K562 (cell line): ENCODE data around the gene ORMDL3. TPM values are rescaled to one million over a fixed set of nuclear protein-coding genes. Genes with fewer than 3 reads are reported as not detected.

Experiments used
- ATAC-seq: fragments of 200-7000 bp; cut with Tn5 transposase; 3 replicates; pipeline ENCODE4 v1.9.1; 2020; ENCODE audit warnings: moderate library complexity
- BruUV-seq: library from RNA; stranded (reverse); fragments of 400-500 nt; replicated peaks from 2 replicates; lab custom pipeline; 2021; lab: Mats Ljungman, UMichigan
- CTCF ChIA-PET: fragments of 300-600 bp; formaldehyde crosslinking; extraction: SDS; loops from one replicate; lab custom pipeline; 2021; ENCODE audit warnings: low intra/inter-chr PET ratio; lab: Yijun Ruan, JAX
- POLR2A ChIA-PET: fragments of 300-600, 350-650 bp; sonication (Branson Sonifier 250); formaldehyde crosslinking; extraction: SDS; loops from one replicate; lab custom pipeline; 2021; ENCODE audit warnings: antibody characterized with exemption, inconsistent platforms; lab: Yijun Ruan, JAX
- DNase-seq, 4 experiments: peaks; one replicate each; pipeline versions ENCODE4 v3.0.0 to v3.0.0-alpha.2; 2011 to 2018; ENCODE audit warnings: low spot score in 3 of 4, mixed read lengths in 3 of 4; ENCODE audit errors: extremely low read depth in 1 of 4
- FAIRE-seq: peaks from 2 replicates; lab custom pipeline; 2011; peaks lifted over from hg19 to GRCh38; lab: Jason Lieb, UNC
- H2AFZ ChIP-seq: 2 replicates; pipeline ENCODE4 v1.6.0; 2011; ENCODE audit warnings: low read depth, low read length, control low read depth, inconsistent platforms
- H3K27ac ChIP-seq: fragments of 200-600 bp; 3 replicates; pipeline ENCODE4 v1.8.0; 2011; ENCODE audit warnings: low read depth, mild to moderate bottlenecking, control low read depth, inconsistent platforms, low read length, moderate library complexity, mixed read lengths; ENCODE audit errors: extremely low read depth
- H3K27me3 ChIP-seq, 2 experiments: fragments of 300-600 bp in 1 of 2; 2 replicates in 1 of 2; 3 replicates in 1 of 2; pipeline versions ENCODE4 v1.6.0 to v1.8.0; 2011; ENCODE audit warnings: inconsistent platforms in 2 of 2, low read length in 2 of 2, mild to moderate bottlenecking in 1 of 2, mixed read lengths in 1 of 2, moderate library complexity in 1 of 2; ENCODE audit not compliant: control insufficient read depth in 2 of 2, insufficient read depth in 2 of 2
- H3K36me3 ChIP-seq: fragments of 300-600 bp; 3 replicates; pipeline ENCODE4 v1.8.0; 2011; ENCODE audit warnings: mild to moderate bottlenecking, low read length, inconsistent platforms; ENCODE audit not compliant: control insufficient read depth, insufficient read depth
- H3K4me1 ChIP-seq, 2 experiments: fragments of 200-600 bp in 1 of 2; replicated peaks in 1 of 2; 2 replicates in 1 of 2; 3 replicates in 1 of 2; pipeline versions ENCODE4 v1.5.1 to v1.8.0; 2011; ENCODE audit warnings: inconsistent platforms in 2 of 2, low read length in 2 of 2, mild to moderate bottlenecking in 1 of 2, mixed read lengths in 1 of 2, moderate library complexity in 1 of 2; ENCODE audit not compliant: control insufficient read depth in 2 of 2, insufficient read depth in 2 of 2
- H3K4me2 ChIP-seq: 2 replicates; pipeline ENCODE4 v1.6.1; 2011; ENCODE audit warnings: low read length, control low read depth, inconsistent platforms, mixed read lengths; ENCODE audit not compliant: insufficient read depth
- H3K4me3 ChIP-seq: fragments of 200-600 bp; sonication (generic), shearing (Covaris generic); 2 replicates; pipeline ENCODE4 v1.5.1; 2016; ENCODE audit warnings: control low read depth, inconsistent platforms
- H3K79me2 ChIP-seq: fragments of 200-600 bp; 3 replicates; pipeline ENCODE4 v1.8.0; 2011; ENCODE audit warnings: low read length, inconsistent platforms; ENCODE audit not compliant: control insufficient read depth, insufficient read depth
- H3K9ac ChIP-seq, 2 experiments: 2 replicates each; pipeline versions ENCODE4 v1.6.0 to v1.6.1; 2011; ENCODE audit warnings: low read depth in 2 of 2, low read length in 2 of 2, control low read depth in 1 of 2, inconsistent platforms in 1 of 2, mild to moderate bottlenecking in 1 of 2, mixed read lengths in 1 of 2; ENCODE audit not compliant: insufficient read depth in 1 of 2
- H3K9me1 ChIP-seq: one replicate; pipeline ENCODE4 v1.6.0; 2011; ENCODE audit warnings: inconsistent platforms, mild to moderate bottlenecking, low read length, moderate library complexity; ENCODE audit not compliant: control insufficient read depth, insufficient read depth
- H3K9me3 ChIP-seq: replicated peaks from 2 replicates; pipeline ENCODE4 v1.5.1; 2011; ENCODE audit warnings: low read depth, low read length, inconsistent platforms; ENCODE audit not compliant: control insufficient read depth, insufficient read depth
- H4K20me1 ChIP-seq: replicated peaks from 2 replicates; pipeline ENCODE4 v1.6.1; 2011; ENCODE audit warnings: low read length, inconsistent platforms, mixed read lengths; ENCODE audit not compliant: control insufficient read depth, insufficient read depth
- RFX1 ChIP-seq: fragments of 450-650 bp; IDR thresholded peaks from 2 replicates; pipeline ENCODE4 v1.6.1; 2016; ENCODE audit warnings: mild to moderate bottlenecking, moderate library complexity
- WGBS: fragments of 100-300 bp; shearing (Covaris generic); methylation state at CpG from one replicate; pipeline ENCODE4 v1.1.6; 2016; ENCODE audit warnings: low coverage, mixed read lengths; ENCODE audit not compliant: insufficient coverage; ENCODE audit errors: missing lambda C conversion rate; 5-methylcytosine and 5-hydroxymethylcytosine counted together
- in situ Hi-C: fragments of 300-500 bp; cut with MboI; formaldehyde crosslinking; loops from 4 replicates; pipeline ENCODE4 v1.15.0; 2018; ENCODE audit warnings: inconsistent platforms, mixed read lengths
- intact Hi-C: fragments of 100-400 bp; cut with micrococcal nuclease; formaldehyde crosslinking; loops from 2 replicates; pipeline ENCODE4 v1.14.2; 2022
- polyA plus RNA-seq, 8 experiments: library from polyadenylated mRNA; depleted of rRNA in 4 of 8; stranded (reverse) in 5 of 8; unstranded in 3 of 8; fragments of >200 nt; fragmentation: Nextera tagmentation in 2 of 8; fragmentation: Illumina TruSeq in 1 of 8; extraction: Ambion mirVana in 2 of 8; extraction: Trizol in 1 of 8; gene quantifications; 2 replicates each; pipeline versions ENCODE4 v1.2.1 to v1.2.3, GENCODE V29; 2011 to 2014; ENCODE audit warnings: inconsistent platforms in 1 of 8, missing spikeins in 1 of 8
- total RNA-seq, 7 experiments: library from RNA; depleted of rRNA in 6 of 7; stranded (reverse); fragments of >200 nt in 6 of 7; fragmentation: Illumina TruSeq in 2 of 7; extraction: Trizol in 2 of 7; gene quantifications; 2 replicates each; pipeline versions ENCODE4 v1.2.1 to v1.2.3, GENCODE V29; 2011 to 2021; ENCODE audit warnings: low replicate concordance in 1 of 7
- TF ChIP-seq, protein P1 (sequence below): fragments of 250-450 bp; sonication (Bioruptor Pico); IDR thresholded peaks from 2 replicates; pipeline ENCODE4 v1.4.0; 2020; ENCODE audit warnings: mild to moderate bottlenecking, moderate library complexity

The ORMDL3 gene
- total and polyA plus RNA-seq, 9 of the 15 experiments (the other 6 are each of a cell fraction or from before 2014, with no cell fraction given) = 2.7 to 57.4 (median 27.1) TPM

- in situ Hi-C loops = no loop called here
- H3K27ac ChIP-seq = no peak overlapping the region
- FAIRE-seq = no peak
Observed at GRCh38 chr17:39963829-39964228, 36.4 kb upstream of the ORMDL3 start.

More at GRCh38 chr17:39963829-39964228, 36.4 kb upstream of the ORMDL3 start:
- WGBS = 17% methylated on average over 6 of the region's 6 CpGs
- TF ChIP-seq RFX1 = no peak
- TF ChIP-seq, protein P1, sequence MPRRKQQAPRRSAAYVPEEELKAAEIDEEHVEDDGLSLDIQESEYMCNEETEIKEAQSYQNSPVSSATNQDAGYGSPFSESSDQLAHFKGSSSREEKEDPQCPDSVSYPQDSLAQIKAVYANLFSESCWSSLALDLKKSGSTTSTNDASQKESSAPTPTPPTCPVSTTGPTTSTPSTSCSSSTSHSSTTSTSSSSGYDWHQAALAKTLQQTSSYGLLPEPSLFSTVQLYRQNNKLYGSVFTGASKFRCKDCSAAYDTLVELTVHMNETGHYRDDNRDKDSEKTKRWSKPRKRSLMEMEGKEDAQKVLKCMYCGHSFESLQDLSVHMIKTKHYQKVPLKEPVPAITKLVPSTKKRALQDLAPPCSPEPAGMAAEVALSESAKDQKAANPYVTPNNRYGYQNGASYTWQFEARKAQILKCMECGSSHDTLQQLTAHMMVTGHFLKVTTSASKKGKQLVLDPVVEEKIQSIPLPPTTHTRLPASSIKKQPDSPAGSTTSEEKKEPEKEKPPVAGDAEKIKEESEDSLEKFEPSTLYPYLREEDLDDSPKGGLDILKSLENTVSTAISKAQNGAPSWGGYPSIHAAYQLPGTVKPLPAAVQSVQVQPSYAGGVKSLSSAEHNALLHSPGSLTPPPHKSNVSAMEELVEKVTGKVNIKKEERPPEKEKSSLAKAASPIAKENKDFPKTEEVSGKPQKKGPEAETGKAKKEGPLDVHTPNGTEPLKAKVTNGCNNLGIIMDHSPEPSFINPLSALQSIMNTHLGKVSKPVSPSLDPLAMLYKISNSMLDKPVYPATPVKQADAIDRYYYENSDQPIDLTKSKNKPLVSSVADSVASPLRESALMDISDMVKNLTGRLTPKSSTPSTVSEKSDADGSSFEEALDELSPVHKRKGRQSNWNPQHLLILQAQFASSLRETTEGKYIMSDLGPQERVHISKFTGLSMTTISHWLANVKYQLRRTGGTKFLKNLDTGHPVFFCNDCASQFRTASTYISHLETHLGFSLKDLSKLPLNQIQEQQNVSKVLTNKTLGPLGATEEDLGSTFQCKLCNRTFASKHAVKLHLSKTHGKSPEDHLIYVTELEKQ (CRISPR knock-in tag) = no peak
- BruUV-seq = no TSS peak
- Histone ChIP-seq H3K9me1 (no peaks in the 10 kb centered on the region), H3K9ac (no peak overlapping the region), H4K20me1 (no peaks in the 10 kb centered on the region), H3K4me2 (no peak overlapping the region), H3K27me3 (peaks cover 6 to 13% of the 10 kb centered on the region in 2 experiments; a peak in 3 of 5 replicates), H3K79me2 (no peaks in the 10 kb centered on the region), H2AFZ (no peak overlapping the region), H3K9me3 (no peaks in the 10 kb centered on the region), H3K36me3 (no peaks in the 10 kb centered on the region), H3K4me1 (peaks cover 2 to 14% of the 10 kb centered on the region in 2 experiments; a peak in 4 of 5 replicates), H3K4me3 (no peak overlapping the region)
- DNase-seq = no peak
- ChIA-PET POLR2A (interaction anchor here (1.4 kb wide), 1 partner anchor 12 kb away, joined by 4 read pairs; no protein-coding TSS in a partner anchor), CTCF (no interaction called here)
- no peak for ATAC-seq
- intact Hi-C loops = no loop called here
